Breast epithelium (tissue), 4 donors: ENCODE data around the gene FBLN2. TPM values are rescaled to one million over a fixed set of nuclear protein-coding genes. Genes with fewer than 3 reads are reported as not detected.
A peak's percentile ranks its signal among the peaks of the same experiment; 100 is the strongest.

Experiments
- DNase-seq, 2 donors: peaks; one replicate each; pipeline ENCODE4 v3.0.0-alpha.2; 2019; ENCODE audit warnings: low spot score in 2 of 2
- H3K27ac ChIP-seq, 2 donors: fragments of 200-600 bp; sonication (generic) in 1 of 2; one replicate each; pipeline ENCODE4 v1.5.1; 2016 to 2019; ENCODE audit warnings: mild to moderate bottlenecking in 1 of 2
- H3K27me3 ChIP-seq, 2 donors: fragments of 200-600 bp; sonication (generic) in 1 of 2; one replicate each; pipeline versions ENCODE4 v1.5.1 to v1.6.0; 2017 to 2019; ENCODE audit warnings: control low read depth in 1 of 2, mild to moderate bottlenecking in 1 of 2
- H3K36me3 ChIP-seq: fragments of 200-600 bp; one replicate; pipeline ENCODE4 v1.5.1; 2019
- H3K4me1 ChIP-seq, 2 donors: fragments of 200-600 bp; sonication (generic); one replicate each; pipeline ENCODE4 v1.5.1; 2016 to 2019; ENCODE audit warnings: control low read depth in 1 of 2
- H3K4me3 ChIP-seq, 3 donors: fragments of 200-600 bp; sonication (generic); 1 replicate in 2 of 3; 2 replicates in 1 of 3; pipeline ENCODE4 v1.5.1; 2016 to 2019; ENCODE audit warnings: mild to moderate bottlenecking in 3 of 3, moderate library complexity in 2 of 3
- H3K9me3 ChIP-seq, 2 donors: fragments of 200-600 bp; sonication (generic) in 1 of 2; one replicate each; pipeline ENCODE4 v1.5.1; 2016 to 2019; ENCODE audit warnings: control low read depth in 1 of 2
- CTCF ChIP-seq, 3 donors: fragments of 450-650 bp; IDR thresholded peaks; one replicate each; pipeline ENCODE4 v1.5.1; 2016 to 2017; ENCODE audit warnings: antibody characterized with exemption in 3 of 3, mild to moderate bottlenecking in 3 of 3, moderate library complexity in 3 of 3
- POLR2A ChIP-seq: fragments of 450-650 bp; IDR thresholded peaks from one replicate; pipeline ENCODE4 v1.6.1; 2016; ENCODE audit warnings: antibody characterized with exemption, mild to moderate bottlenecking, moderate library complexity
- POLR2AphosphoS5 ChIP-seq, 3 donors: sonication (generic); formaldehyde crosslinking; IDR thresholded peaks; one replicate each; pipeline ENCODE4 v1.6.1; 2017; ENCODE audit warnings: antibody characterized with exemption in 3 of 3
- intact Hi-C: fragments of 100-400 bp; cut with DNase I; formaldehyde crosslinking; loops from one replicate; pipeline ENCODE4 v1.15.1; 2023; ENCODE audit warnings: low total_unique reads
- total RNA-seq, 3 donors: library from RNA; depleted of rRNA; stranded (reverse); fragments of >200 nt; gene quantifications; one replicate each; pipeline ENCODE4 v1.1.0, GENCODE V29; 2016

The FBLN2 gene
- total RNA-seq, 3 donors from 2014 or later = 43.5 to 663 (median 81.3) TPM

GRCh38 chr3:13524979-13525669 lies 23.8 kb upstream of the FBLN2 start:
- no peaks in the 10 kb centered on the region for H3K27me3 ChIP-seq
- peak overlapping the region; percentile 54 to 86 for H3K27ac ChIP-seq
- H3K4me1 ChIP-seq = peaks cover 0 to 5% of the 10 kb centered on the region in 2 donors
- no peak for TF ChIP-seq CTCF (IDR thresholded peaks at IDR 0.05)
- TF ChIP-seq POLR2A = no peak
- no peak for TF ChIP-seq POLR2AphosphoS5 (IDR thresholded peaks at IDR 0.05)
- no peak overlapping the region for H3K4me3 ChIP-seq
- intact Hi-C loops = no loop called here
- no peaks in the 10 kb centered on the region for H3K36me3 ChIP-seq
- no peaks in the 10 kb centered on the region for H3K9me3 ChIP-seq
- DNase-seq = no peak

- H3K9me3 ChIP-seq = no peaks in the 10 kb centered on the region
- H3K27ac ChIP-seq = peak overlapping the region; percentile 87 to 97
- H3K36me3 ChIP-seq = no peaks in the 10 kb centered on the region
- intact Hi-C loops = no loop called here
- H3K27me3 ChIP-seq = no peaks in the 10 kb centered on the region
- peak in 1 of 2 donors; percentile 80 for DNase-seq
- TF ChIP-seq POLR2A (no peak), POLR2AphosphoS5 (IDR thresholded peaks at IDR 0.05) (peak in 1 of 3 donors; percentile 15)
- H3K4me1 ChIP-seq = peaks cover 0 to 5% of the 10 kb centered on the region in 2 donors
- H3K4me3 ChIP-seq = peak overlapping the region in 1 of 3 donors; percentile 33
Measured at GRCh38 chr3:13525827-13526625, 22.9 kb upstream of the FBLN2 start.

- intact Hi-C loops = no loop called here
Measured at GRCh38 chr3:13526626-13526949, 22.3 kb upstream of the FBLN2 start.

GRCh38 chr3:13528217-13528867 lies 20.6 kb upstream of the FBLN2 start:
- Histone ChIP-seq H3K27ac (peak overlapping the region; percentile 45 to 83), H3K9me3 (no peaks in the 10 kb centered on the region), H3K4me1 (peaks cover 0 to 5% of the 10 kb centered on the region in 2 donors), H3K36me3 (no peaks in the 10 kb centered on the region), H3K4me3 (no peak overlapping the region), H3K27me3 (no peaks in the 10 kb centered on the region)
- intact Hi-C loops = no loop called here
- DNase-seq = no peak
- no peak for TF ChIP-seq CTCF (IDR thresholded peaks at IDR 0.05)
- TF ChIP-seq POLR2A = no peak
- no peak for TF ChIP-seq POLR2AphosphoS5 (IDR thresholded peaks at IDR 0.05)

More at GRCh38 chr3:13526626-13526949, 22.3 kb upstream of the FBLN2 start:
- peaks cover 0 to 5% of the 10 kb centered on the region in 2 donors for H3K4me1 ChIP-seq
- H3K27ac ChIP-seq = peak overlapping the region; percentile 87 to 97
- H3K4me3 ChIP-seq = peak overlapping the region in 1 of 3 donors; percentile 33
- no peak for DNase-seq
- H3K27me3 ChIP-seq = no peaks in the 10 kb centered on the region
- H3K9me3 ChIP-seq = no peaks in the 10 kb centered on the region
- no peaks in the 10 kb centered on the region for H3K36me3 ChIP-seq
- no peak for TF ChIP-seq POLR2A
- no peak for TF ChIP-seq CTCF (IDR thresholded peaks at IDR 0.05)
- TF ChIP-seq POLR2AphosphoS5 (IDR thresholded peaks at IDR 0.05) = no peak

GRCh38 chr3:13529196-13530112 lies 19.5 kb upstream of the FBLN2 start:
- Histone ChIP-seq H3K9me3 (no peaks in the 10 kb centered on the region), H3K27me3 (no peaks in the 10 kb centered on the region), H3K27ac (peak overlapping the region; percentile 45 to 83), H3K4me1 (peaks cover 0 to 5% of the 10 kb centered on the region in 2 donors), H3K4me3 (no peak overlapping the region), H3K36me3 (no peaks in the 10 kb centered on the region)
- no peak for DNase-seq
- TF ChIP-seq POLR2A (no peak), CTCF (IDR thresholded peaks at IDR 0.05) (no peak), POLR2AphosphoS5 (IDR thresholded peaks at IDR 0.05) (no peak)
- intact Hi-C loops = no loop called here
